GM12892 (cell line): ENCODE measurements around the gene EIF3K.

Source experiments
- DNase-seq: peaks from one replicate; pipeline ENCODE4 v3.0.0; 2011; ENCODE audit not compliant: insufficient read length
- FAIRE-seq: peaks from 2 replicates; lab custom pipeline; 2011; peaks lifted over from hg19 to GRCh38; lab: Jason Lieb, UNC
- POLR2A ChIP-seq: IDR thresholded peaks from 2 replicates; pipeline ENCODE4 v1.6.1; 2011; ENCODE audit warnings: low read depth, low read length, control low read depth
- POLR2AphosphoS5 ChIP-seq: IDR thresholded peaks from 2 replicates; pipeline ENCODE4 v1.6.1; 2011; ENCODE audit warnings: low read depth, low read length, control low read depth
- TAF1 ChIP-seq: IDR thresholded peaks from 2 replicates; pipeline ENCODE4 v1.6.1; 2011; ENCODE audit warnings: low read depth, mild to moderate bottlenecking, control low read depth, low read length, borderline replicate concordance

EIF3K gene

GRCh38 chr19:38655148-38655824 is 36.3 kb downstream of the EIF3K start:
- TF ChIP-seq POLR2A (no peak), TAF1 (no peak), POLR2AphosphoS5 (no peak)
- FAIRE-seq (no peak), DNase-seq (no peak)

DNA sequence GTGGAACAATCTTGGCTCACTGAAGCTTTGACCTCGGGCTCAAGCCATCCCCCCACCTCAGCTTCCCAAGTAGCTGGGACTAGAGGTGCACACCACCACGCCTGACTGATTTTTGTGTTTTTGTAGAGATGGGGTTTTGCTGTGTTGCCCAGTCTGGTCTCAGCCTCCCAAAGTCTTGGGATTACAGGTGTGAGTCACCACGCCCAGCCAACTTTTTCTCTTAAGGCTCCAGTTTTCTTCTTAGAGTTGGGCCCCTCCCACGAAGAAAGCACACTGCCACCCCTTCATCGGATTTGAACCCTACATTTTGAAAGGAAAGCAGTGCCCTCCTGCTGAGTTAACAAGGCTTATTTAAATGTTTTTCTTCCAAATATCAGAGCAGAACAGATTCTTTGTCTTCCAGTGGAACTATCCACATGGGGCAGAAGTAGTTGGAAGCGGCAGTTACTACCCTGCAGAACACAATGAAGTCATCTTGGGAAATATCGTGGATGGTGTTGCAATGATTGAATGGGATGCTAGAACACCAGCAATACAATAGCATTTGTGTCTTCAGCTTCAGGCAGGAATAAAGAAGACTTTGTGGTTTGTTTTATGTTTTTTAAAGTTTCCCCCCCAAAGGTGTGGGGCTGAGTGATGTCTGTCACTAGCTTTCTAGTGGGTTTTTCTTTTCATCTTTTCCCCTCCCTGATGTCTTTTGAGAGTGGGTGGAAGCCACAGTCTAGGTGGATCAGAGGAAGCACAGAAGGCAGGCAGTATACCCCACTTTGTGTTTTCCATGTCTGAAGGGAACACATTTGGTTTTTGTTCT is 37.4 kb downstream of the EIF3K start:
- no peak for TF ChIP-seq TAF1
- FAIRE-seq (no peak), DNase-seq (no peak)

DNA sequence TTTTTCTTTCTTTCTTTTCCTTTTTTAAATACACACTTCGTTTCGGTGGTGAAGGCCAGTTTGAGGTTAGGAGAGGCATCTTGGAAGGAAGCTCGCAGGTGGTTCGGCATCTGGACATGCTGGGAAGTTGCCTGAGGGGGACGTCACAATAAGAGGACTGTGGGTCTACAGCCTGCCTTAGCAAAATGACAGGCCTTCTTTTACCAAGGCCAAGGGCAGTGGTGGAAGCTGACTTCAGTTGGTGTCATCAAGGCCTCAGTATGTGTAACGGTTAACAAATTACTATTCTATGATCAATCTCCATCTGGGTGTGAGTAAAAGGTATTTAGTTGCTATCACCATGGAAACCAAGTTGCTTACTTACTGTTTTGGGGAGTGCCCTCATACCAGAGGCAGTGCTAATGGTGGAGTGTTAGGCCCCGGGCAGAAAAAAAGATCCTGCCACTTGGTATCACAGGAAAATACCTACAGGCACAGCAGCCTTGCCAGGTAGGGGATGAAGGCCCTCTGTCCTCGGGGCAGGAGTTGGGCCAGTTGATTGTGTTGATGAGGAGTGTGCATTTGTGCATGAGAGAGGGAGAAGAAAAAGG is 38.7 kb downstream of the EIF3K start:
- DNase-seq (no peak), FAIRE-seq (no peak)
- TF ChIP-seq TAF1 (no peak), POLR2A (no peak), POLR2AphosphoS5 (no peak)

- FAIRE-seq (no peak), DNase-seq (no peak)
- TF ChIP-seq POLR2AphosphoS5 = no peak
- TF ChIP-seq POLR2A = no peak
- TF ChIP-seq TAF1 = no peak
Measured at GRCh38 chr19:38658462-38659306, 39.7 kb downstream of the EIF3K start.

GRCh38 chr19:38660724-38661123 is 41.7 kb downstream of the EIF3K start:
- TF ChIP-seq POLR2A = no peak
- DNase-seq = no peak
- no peak for FAIRE-seq

GRCh38 chr19:38661136-38661535 is 42.1 kb downstream of the EIF3K start:
- TF ChIP-seq TAF1 (no peak), POLR2AphosphoS5 (no peak), POLR2A (no peak)
- DNase-seq = no peak
- no peak for FAIRE-seq

DNA sequence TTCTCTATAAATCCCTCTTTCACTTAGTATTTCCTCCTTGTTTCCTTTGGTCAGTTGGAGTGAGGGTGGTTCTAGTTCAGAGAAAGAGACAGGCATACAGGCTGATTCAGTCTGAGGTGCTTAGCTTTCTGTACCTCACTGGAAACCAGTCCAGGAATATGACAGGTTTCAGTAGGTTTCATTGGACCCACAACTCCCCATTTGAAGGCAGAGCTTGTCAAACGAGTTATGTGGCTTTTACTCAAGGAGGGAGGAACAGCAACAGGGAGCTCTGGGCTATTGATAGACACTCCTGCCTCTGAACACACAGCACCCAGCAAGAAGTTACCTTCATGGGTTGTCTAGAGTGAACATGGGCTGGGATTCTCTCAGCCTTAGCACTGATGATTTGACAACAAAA is 43.0 kb downstream of the EIF3K start:
- FAIRE-seq (no peak), DNase-seq (no peak)
- no peak for TF ChIP-seq POLR2AphosphoS5
- TF ChIP-seq POLR2A = no peak
- no peak for TF ChIP-seq TAF1

DNA sequence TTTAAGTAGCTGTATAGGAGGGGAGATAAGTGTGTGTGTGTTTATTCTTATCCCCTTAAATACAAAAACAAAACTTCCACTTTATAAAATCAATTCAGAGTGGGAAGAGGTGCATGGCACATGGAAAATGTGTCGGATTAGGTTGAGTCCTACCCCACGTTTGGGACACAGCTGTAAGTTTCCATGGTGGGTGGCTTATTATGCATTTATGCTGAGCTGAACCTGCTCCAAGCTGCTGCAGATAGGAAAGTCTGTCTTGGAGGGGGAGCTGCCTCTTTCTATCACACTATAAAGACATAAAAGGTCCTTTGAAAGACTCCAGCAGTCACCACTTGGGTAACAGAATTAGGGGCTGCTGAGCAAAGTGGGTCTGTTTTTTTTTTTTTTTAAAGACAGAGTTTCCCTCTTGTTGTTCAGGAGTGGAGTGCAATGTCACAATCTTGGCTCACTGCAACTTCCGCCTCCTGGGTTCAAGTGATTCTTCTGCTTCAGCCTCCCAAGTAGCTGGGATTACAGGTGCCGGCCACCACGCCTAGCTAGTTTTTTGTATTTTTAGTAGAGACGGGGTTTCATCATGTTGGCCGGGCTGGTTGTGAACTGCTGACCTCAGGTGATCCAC is 43.7 kb downstream of the EIF3K start:
- no peak for FAIRE-seq
- no peak for TF ChIP-seq POLR2A
- TF ChIP-seq TAF1 = no peak
- TF ChIP-seq POLR2AphosphoS5 = no peak
- DNase-seq = no peak

GRCh38 chr19:38663156-38663651 is 44.2 kb downstream of the EIF3K start:
- TF ChIP-seq POLR2A = no peak
- FAIRE-seq (no peak), DNase-seq (no peak)

- no peak for TF ChIP-seq POLR2AphosphoS5
- TF ChIP-seq POLR2A = no peak
- DNase-seq (no peak), FAIRE-seq (no peak)
Measured at GRCh38 chr19:38663957-38664502, 45.0 kb downstream of the EIF3K start.
